ENCODE measurements around the gene KLK6. TPM values are rescaled to one million over a fixed set of nuclear protein-coding genes. Genes with fewer than 3 reads are reported as not detected.
A peak's percentile ranks its signal among the peaks of the same experiment; 100 is the strongest.

The KLK6 gene
- polyA plus RNA-seq (2013, experiment 1 of 2) = not detected
- polyA plus RNA-seq (2013, experiment 2 of 2) = not detected

DNA sequence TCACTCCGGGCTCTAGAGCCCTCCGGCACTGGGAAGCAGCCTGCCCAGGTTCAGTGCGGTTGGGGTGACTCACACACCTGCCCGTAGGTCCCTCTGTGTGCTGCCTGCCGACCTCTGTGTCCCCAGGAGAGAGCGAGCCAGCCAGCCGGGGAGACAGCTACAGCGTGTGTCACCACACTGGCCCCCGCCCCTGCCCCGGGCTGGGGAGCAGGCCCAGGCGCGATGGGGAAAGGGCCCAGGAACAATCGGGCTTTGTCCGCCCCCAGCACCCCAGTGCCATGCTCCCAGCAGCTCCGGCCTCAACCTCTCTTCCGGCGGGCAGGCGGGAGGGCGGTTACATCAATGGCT is at the start of gene KLK6:
TSS of gene KLK6 (minus strand) at position 179 of the 348 bp plus-strand sequence. CDS start 1,487 bp downstream, outside the sequence.
- no peaks in the 10 kb centered on the region for H3K36me3 ChIP-seq (ENCODE audit: control insufficient read depth in 1 of 2, insufficient read depth in 2 of 2, low read depth in 1 of 2, low read length in 2 of 2)
- no peak within 1 kb of the TSS for H3K4me2 ChIP-seq (ENCODE audit: low read length, poor library complexity, severe bottlenecking)
- H2AFZ ChIP-seq (ENCODE audit: low read depth, low read length) = no peak within 1 kb of the TSS
- no peak within 1 kb of the TSS for H2AK5ac ChIP-seq (ENCODE audit: low read length, severe bottlenecking)
- no peak within 1 kb of the TSS for H3K23ac ChIP-seq (ENCODE audit: low read length in 2 of 2)
- no peak within 1 kb of the TSS for H2BK12ac ChIP-seq (ENCODE audit: low read length in 2 of 2)
- no peaks in the 10 kb centered on the region for H3K4me1 ChIP-seq (ENCODE audit: control insufficient read depth, insufficient read depth, low read depth, low read length)
- no peak within 1 kb of the TSS for H4K8ac ChIP-seq (ENCODE audit: low read length)
- H3K14ac ChIP-seq (ENCODE audit: low read length in 2 of 2) = no peak within 1 kb of the TSS
- H3K79me1 ChIP-seq (replicated peaks; ENCODE audit: low read length, poor library complexity, severe bottlenecking) = no peaks in the 10 kb centered on the region
- no peak within 1 kb of the TSS for H3K4me3 ChIP-seq (ENCODE audit: insufficient read depth in 1 of 2, low read depth in 1 of 2, low read length in 2 of 2)
- no peak within 1 kb of the TSS for H3K9ac ChIP-seq (ENCODE audit: low read length)
- H3K4ac ChIP-seq (ENCODE audit: low read depth in 1 of 2, low read length in 2 of 2) = no peak within 1 kb of the TSS
- H3K18ac ChIP-seq (ENCODE audit: low read depth in 1 of 2, low read length in 2 of 2) = no peak within 1 kb of the TSS
- DNase-seq = no peak
- no peak within 1 kb of the TSS for H2BK15ac ChIP-seq (ENCODE audit: low read depth, poor library complexity, severe bottlenecking)
- H3K27me3 ChIP-seq (ENCODE audit: control insufficient read depth in 1 of 2, insufficient read depth in 1 of 2, low read length in 2 of 2) = peaks cover 0 to 29% of the 10 kb centered on the region in 2 experiments
- no peak within 1 kb of the TSS for H4K91ac ChIP-seq (ENCODE audit: low read length)
- H3K27ac ChIP-seq (ENCODE audit: low read length, poor library complexity, severe bottlenecking) = no peak within 1 kb of the TSS
- H3K9me3 ChIP-seq (ENCODE audit: control insufficient read depth, low read length) = no peaks in the 10 kb centered on the region
- H2BK5ac ChIP-seq (ENCODE audit: low read depth, low read length, poor library complexity, severe bottlenecking) = no peak within 1 kb of the TSS
- 78% methylated on average over 19 of the region's 19 CpGs for WGBS
- no peak within 1 kb of the TSS for H2BK120ac ChIP-seq (ENCODE audit: low read depth, low read length)

DNA sequence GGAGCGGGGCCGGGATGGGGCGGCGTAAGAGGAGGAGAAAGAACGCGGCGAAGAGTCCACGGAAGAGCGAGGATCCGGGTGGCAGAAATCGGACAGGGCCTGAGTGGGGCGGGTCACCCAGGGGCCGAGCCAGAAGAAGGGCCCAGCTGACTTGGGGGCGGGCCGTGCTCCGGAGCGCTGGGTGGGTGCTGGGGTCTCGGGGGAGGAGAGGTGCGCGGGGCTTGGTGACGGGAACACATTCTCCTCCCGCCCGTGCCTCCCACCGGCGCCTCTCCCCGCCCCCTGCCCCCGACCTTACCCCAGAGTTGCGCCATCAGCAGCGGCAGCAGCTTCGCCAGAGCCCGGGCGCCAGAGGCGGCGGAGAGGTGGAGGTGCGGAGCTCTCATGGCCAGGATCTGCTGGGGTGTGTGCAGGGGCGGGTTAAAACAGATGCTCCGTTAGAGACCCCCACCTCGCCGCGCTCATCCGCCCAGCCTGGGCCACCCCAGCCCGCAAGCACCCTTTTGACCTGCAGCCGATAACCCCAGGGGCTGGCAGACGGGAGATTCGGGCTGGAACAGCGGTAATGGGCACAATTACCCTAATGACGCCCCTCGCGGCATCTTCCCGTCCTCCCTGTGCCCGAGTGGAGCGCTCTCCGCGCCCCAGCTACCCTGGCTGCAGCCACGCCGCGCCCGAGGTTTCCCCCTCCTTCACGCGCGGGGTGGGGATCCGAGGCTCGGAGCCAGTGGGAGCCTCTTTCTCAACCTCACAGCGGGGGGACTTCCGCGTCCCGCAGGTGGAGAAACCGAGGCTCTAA is 49.6 kb upstream of the KLK6 start:
- Histone ChIP-seq H3K27me3 (ENCODE audit: control insufficient read depth in 1 of 2, insufficient read depth in 1 of 2, low read length in 2 of 2) (peaks cover 37 to 71% of the 10 kb centered on the region in 2 experiments), H3K14ac (ENCODE audit: low read length in 2 of 2) (no peak overlapping the region), H2AFZ (ENCODE audit: low read depth, low read length) (no peak overlapping the region), H3K36me3 (ENCODE audit: control insufficient read depth in 1 of 2, insufficient read depth in 2 of 2, low read depth in 1 of 2, low read length in 2 of 2) (peaks cover 0 to 4% of the 10 kb centered on the region in 2 experiments), H2BK15ac (ENCODE audit: low read depth, poor library complexity, severe bottlenecking) (no peak overlapping the region), H3K4ac (ENCODE audit: low read depth in 1 of 2, low read length in 2 of 2) (no peak overlapping the region), H3K79me1 (replicated peaks; ENCODE audit: low read length, poor library complexity, severe bottlenecking) (no peaks in the 10 kb centered on the region), H2BK5ac (ENCODE audit: low read depth, low read length, poor library complexity, severe bottlenecking) (no peak overlapping the region), H3K4me2 (ENCODE audit: low read length, poor library complexity, severe bottlenecking) (no peak overlapping the region), H2BK120ac (ENCODE audit: low read depth, low read length) (no peak overlapping the region), H3K4me1 (ENCODE audit: control insufficient read depth, insufficient read depth, low read depth, low read length) (peaks cover 12% of the 10 kb centered on the region), H3K9ac (ENCODE audit: low read length) (no peak overlapping the region), H2BK12ac (ENCODE audit: low read length in 2 of 2) (no peak overlapping the region), H4K91ac (ENCODE audit: low read length) (no peak overlapping the region), H3K27ac (ENCODE audit: low read length, poor library complexity, severe bottlenecking) (no peak overlapping the region), H2AK5ac (ENCODE audit: low read length, severe bottlenecking) (no peak overlapping the region), H3K4me3 (ENCODE audit: insufficient read depth in 1 of 2, low read depth in 1 of 2, low read length in 2 of 2) (no peak overlapping the region), H3K9me3 (ENCODE audit: control insufficient read depth, low read length) (no peaks in the 10 kb centered on the region), H4K8ac (ENCODE audit: low read length) (no peak overlapping the region), H3K18ac (ENCODE audit: low read depth in 1 of 2, low read length in 2 of 2) (no peak overlapping the region), H3K23ac (ENCODE audit: low read length in 2 of 2) (no peak overlapping the region)
- 2% methylated on average over 44 of the region's 68 CpGs for WGBS
- no peak for DNase-seq

DNA sequence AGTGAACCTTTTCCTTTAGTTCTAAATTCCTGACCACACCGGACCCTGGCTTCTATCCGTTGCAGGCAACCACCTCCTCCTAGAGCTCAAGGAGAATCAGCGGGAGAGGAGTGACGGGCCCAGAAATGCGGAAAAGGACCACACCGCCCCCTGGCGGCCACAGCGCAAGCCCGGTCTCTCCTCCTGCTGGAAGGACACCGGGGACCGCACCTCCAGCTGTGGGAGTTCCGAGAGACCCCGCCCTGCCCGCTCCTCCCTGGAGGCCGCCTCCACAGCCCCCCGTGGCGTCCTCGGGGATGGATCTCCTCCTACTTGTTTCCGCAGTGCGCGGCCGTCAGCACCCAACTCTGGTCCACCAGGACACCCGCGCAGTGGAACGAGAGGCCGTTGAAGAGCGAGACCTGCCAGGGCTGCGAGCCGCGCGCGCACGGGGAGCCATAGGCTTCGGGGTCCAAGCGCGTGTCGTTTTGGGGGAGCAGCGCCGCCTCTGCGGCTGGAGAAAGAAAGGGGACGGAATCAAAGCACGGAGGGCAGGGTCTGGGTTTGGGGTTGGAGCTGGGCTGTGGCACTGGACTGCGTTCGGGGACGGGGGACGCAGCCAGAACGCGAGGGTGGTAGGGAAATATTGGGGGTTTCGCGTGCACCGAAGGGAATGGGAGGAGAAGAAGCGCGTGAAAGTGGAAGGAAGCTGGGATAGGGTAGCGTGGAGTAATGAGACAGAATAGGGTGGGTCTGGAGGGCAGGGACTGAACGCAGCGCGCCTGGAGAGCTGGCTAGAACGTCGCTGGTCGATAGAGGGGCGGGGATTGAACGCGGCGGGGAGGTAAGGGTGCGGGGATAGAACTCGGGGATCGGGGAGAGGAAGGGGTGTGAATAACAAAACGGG is 47.6 kb upstream of the KLK6 start:
- H3K18ac ChIP-seq (ENCODE audit: low read depth in 1 of 2, low read length in 2 of 2) = no peak overlapping the region
- no peaks in the 10 kb centered on the region for H3K79me1 ChIP-seq (replicated peaks; ENCODE audit: low read length, poor library complexity, severe bottlenecking)
- H3K9ac ChIP-seq (ENCODE audit: low read length) = no peak overlapping the region
- peaks cover 0 to 4% of the 10 kb centered on the region in 2 experiments for H3K36me3 ChIP-seq (ENCODE audit: control insufficient read depth in 1 of 2, insufficient read depth in 2 of 2, low read depth in 1 of 2, low read length in 2 of 2)
- no peak overlapping the region for H3K4me2 ChIP-seq (ENCODE audit: low read length, poor library complexity, severe bottlenecking)
- H2BK15ac ChIP-seq (ENCODE audit: low read depth, poor library complexity, severe bottlenecking) = no peak overlapping the region
- H2BK12ac ChIP-seq (ENCODE audit: low read length in 2 of 2) = no peak overlapping the region
- peaks cover 37 to 64% of the 10 kb centered on the region in 2 experiments for H3K27me3 ChIP-seq (ENCODE audit: control insufficient read depth in 1 of 2, insufficient read depth in 1 of 2, low read length in 2 of 2)
- no peak overlapping the region for H3K4ac ChIP-seq (ENCODE audit: low read depth in 1 of 2, low read length in 2 of 2)
- no peak overlapping the region for H2AFZ ChIP-seq (ENCODE audit: low read depth, low read length)
- H4K91ac ChIP-seq (ENCODE audit: low read length) = no peak overlapping the region
- H3K4me1 ChIP-seq (ENCODE audit: control insufficient read depth, insufficient read depth, low read depth, low read length) = peaks cover 12% of the 10 kb centered on the region
- H3K27ac ChIP-seq (ENCODE audit: low read length, poor library complexity, severe bottlenecking) = no peak overlapping the region
- no peak overlapping the region for H3K14ac ChIP-seq (ENCODE audit: low read length in 2 of 2)
- H2AK5ac ChIP-seq (ENCODE audit: low read length, severe bottlenecking) = no peak overlapping the region
- H4K8ac ChIP-seq (ENCODE audit: low read length) = no peak overlapping the region
- peak overlapping the region in 1 of 2 experiments; percentile 59 for H3K4me3 ChIP-seq (ENCODE audit: insufficient read depth in 1 of 2, low read depth in 1 of 2, low read length in 2 of 2)
- no peak overlapping the region for H3K23ac ChIP-seq (ENCODE audit: low read length in 2 of 2)
- no peak overlapping the region for H2BK5ac ChIP-seq (ENCODE audit: low read depth, low read length, poor library complexity, severe bottlenecking)
- peak; percentile 11 for DNase-seq
- H3K9me3 ChIP-seq (ENCODE audit: control insufficient read depth, low read length) = no peaks in the 10 kb centered on the region
- 2% methylated on average over 65 of the region's 68 CpGs for WGBS
- H2BK120ac ChIP-seq (ENCODE audit: low read depth, low read length) = no peak overlapping the region

DNA sequence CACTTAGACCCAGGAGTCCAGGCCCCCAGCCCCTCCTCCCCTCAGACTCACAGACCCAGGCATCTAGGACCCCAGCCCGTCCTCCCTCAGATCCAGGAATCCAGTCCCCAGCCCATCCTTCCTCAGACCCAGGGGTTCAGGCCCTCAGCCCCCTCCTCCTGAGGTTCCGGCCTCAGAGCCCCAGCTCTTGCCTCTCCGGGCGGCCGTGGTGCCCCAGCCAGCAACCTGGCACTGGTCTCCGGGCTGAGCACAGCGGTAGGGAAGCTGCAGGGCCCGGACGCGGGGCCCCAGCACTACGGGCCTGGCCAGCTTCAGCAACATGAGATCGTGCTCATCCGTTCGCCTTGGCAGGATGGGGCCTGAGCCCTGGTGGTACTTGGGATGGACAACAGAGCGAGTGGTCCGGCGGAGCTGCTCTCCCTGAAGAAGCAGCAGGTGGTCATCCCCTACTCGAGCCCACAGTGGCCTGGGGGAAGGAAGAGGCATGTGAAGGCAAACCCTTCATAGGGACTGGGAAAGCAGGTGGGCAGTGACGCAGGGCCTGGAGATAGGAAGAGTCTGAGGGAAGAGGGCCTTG is 46.4 kb upstream of the KLK6 start:
- H3K4me2 ChIP-seq (ENCODE audit: low read length, poor library complexity, severe bottlenecking) = no peak overlapping the region
- no peak overlapping the region for H2AFZ ChIP-seq (ENCODE audit: low read depth, low read length)
- H2BK15ac ChIP-seq (ENCODE audit: low read depth, poor library complexity, severe bottlenecking) = no peak overlapping the region
- H4K8ac ChIP-seq (ENCODE audit: low read length) = no peak overlapping the region
- H2BK12ac ChIP-seq (ENCODE audit: low read length in 2 of 2) = no peak overlapping the region
- H2AK5ac ChIP-seq (ENCODE audit: low read length, severe bottlenecking) = no peak overlapping the region
- peaks cover 12% of the 10 kb centered on the region for H3K4me1 ChIP-seq (ENCODE audit: control insufficient read depth, insufficient read depth, low read depth, low read length)
- H2BK120ac ChIP-seq (ENCODE audit: low read depth, low read length) = no peak overlapping the region
- no peaks in the 10 kb centered on the region for H3K79me1 ChIP-seq (replicated peaks; ENCODE audit: low read length, poor library complexity, severe bottlenecking)
- H3K18ac ChIP-seq (ENCODE audit: low read depth in 1 of 2, low read length in 2 of 2) = no peak overlapping the region
- peaks cover 37 to 73% of the 10 kb centered on the region in 2 experiments for H3K27me3 ChIP-seq (ENCODE audit: control insufficient read depth in 1 of 2, insufficient read depth in 1 of 2, low read length in 2 of 2)
- no peak for DNase-seq
- H3K23ac ChIP-seq (ENCODE audit: low read length in 2 of 2) = no peak overlapping the region
- no peak overlapping the region for H3K14ac ChIP-seq (ENCODE audit: low read length in 2 of 2)
- no peaks in the 10 kb centered on the region for H3K9me3 ChIP-seq (ENCODE audit: control insufficient read depth, low read length)
- no peak overlapping the region for H3K27ac ChIP-seq (ENCODE audit: low read length, poor library complexity, severe bottlenecking)
- no peak overlapping the region for H3K4me3 ChIP-seq (ENCODE audit: insufficient read depth in 1 of 2, low read depth in 1 of 2, low read length in 2 of 2)
- 87% methylated on average over 19 of the region's 19 CpGs for WGBS
- H4K91ac ChIP-seq (ENCODE audit: low read length) = no peak overlapping the region
- peaks cover 0 to 4% of the 10 kb centered on the region in 2 experiments for H3K36me3 ChIP-seq (ENCODE audit: control insufficient read depth in 1 of 2, insufficient read depth in 2 of 2, low read depth in 1 of 2, low read length in 2 of 2)
- no peak overlapping the region for H2BK5ac ChIP-seq (ENCODE audit: low read depth, low read length, poor library complexity, severe bottlenecking)
- H3K4ac ChIP-seq (ENCODE audit: low read depth in 1 of 2, low read length in 2 of 2) = no peak overlapping the region
- H3K9ac ChIP-seq (ENCODE audit: low read length) = no peak overlapping the region

Data from mesenchymal stem cell (in vitro differentiated cells and primary cell).